Esophagus muscularis mucosa (tissue), 3 donors: ENCODE measurements around the gene BSN.

Source experiments
- POLR2AphosphoS5 ChIP-seq, 2 donors: sonication (generic); formaldehyde crosslinking; IDR thresholded peaks; one replicate each; pipeline ENCODE4 v1.6.1; 2017; ENCODE audit warnings: antibody characterized with exemption in 2 of 2
- TF ChIP-seq, protein P1 (sequence below), 3 experiments: fragments of 200-600 bp in 2 of 3; fragments of 450-650 bp in 1 of 3; sonication (generic) in 2 of 3; IDR thresholded peaks; one replicate each; pipeline ENCODE4 v1.5.1; 2017 to 2019; ENCODE audit warnings: antibody characterized with exemption in 3 of 3, mild to moderate bottlenecking in 2 of 3, moderate library complexity in 1 of 3

DNA sequence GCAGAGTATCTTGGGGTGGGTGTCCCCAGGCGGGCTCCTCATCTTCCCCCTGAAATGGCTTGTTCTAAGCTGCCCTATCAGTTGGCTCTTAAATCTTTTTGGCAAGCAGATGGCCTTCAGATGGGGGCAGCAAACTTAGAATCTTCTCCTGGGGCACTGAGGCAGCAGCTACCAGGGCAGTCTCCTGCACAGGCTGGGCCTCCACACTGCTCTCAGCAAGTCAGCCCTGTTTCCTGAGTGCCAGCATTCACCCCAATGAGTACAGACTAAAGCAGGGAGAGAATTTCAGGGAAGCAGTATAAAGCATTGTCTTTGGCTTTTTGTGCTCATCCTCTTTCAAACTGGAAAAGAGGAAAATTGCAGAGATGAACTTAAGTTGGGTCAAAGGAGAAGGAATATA, 68.8 kb downstream of the BSN start:
- TF ChIP-seq POLR2AphosphoS5 (IDR thresholded peaks at IDR 0.05), result no peak
- TF ChIP-seq, protein P1, sequence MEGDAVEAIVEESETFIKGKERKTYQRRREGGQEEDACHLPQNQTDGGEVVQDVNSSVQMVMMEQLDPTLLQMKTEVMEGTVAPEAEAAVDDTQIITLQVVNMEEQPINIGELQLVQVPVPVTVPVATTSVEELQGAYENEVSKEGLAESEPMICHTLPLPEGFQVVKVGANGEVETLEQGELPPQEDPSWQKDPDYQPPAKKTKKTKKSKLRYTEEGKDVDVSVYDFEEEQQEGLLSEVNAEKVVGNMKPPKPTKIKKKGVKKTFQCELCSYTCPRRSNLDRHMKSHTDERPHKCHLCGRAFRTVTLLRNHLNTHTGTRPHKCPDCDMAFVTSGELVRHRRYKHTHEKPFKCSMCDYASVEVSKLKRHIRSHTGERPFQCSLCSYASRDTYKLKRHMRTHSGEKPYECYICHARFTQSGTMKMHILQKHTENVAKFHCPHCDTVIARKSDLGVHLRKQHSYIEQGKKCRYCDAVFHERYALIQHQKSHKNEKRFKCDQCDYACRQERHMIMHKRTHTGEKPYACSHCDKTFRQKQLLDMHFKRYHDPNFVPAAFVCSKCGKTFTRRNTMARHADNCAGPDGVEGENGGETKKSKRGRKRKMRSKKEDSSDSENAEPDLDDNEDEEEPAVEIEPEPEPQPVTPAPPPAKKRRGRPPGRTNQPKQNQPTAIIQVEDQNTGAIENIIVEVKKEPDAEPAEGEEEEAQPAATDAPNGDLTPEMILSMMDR (IDR thresholded peaks at IDR 0.05), result no peak
